ENCODE data around the gene NDUFAF2. TPM values are rescaled to one million over a fixed set of nuclear protein-coding genes. Genes with fewer than 3 reads are reported as not detected.

NDUFAF2 gene
- total RNA-seq, 1 donor from 2014 or later: 32.3 TPM

DNA sequence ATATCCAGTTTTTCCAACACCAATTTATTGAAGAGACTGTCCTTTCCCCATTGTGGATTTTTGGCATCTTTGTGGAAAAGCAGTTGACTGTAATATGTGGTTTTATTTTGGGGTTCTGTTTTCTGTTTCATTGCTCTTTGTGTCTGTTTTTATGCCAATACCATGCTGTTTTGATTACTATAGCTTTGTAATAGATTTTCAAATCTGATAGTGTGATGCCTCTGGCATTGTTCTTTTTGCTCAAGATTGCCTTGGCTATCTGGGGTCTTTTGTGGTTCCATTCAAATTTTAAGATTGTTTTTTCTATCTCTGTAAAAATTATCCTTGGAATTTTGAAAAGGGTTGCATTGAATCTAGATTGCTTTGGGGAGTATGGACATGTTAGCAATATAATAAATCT, 99.5 kb downstream of the NDUFAF2 start:
- no peak for TF ChIP-seq CTCF (conservative IDR thresholded peaks at IDR 0.05; ENCODE audit: low read depth, low read length)
- H3K4me3 ChIP-seq (ENCODE audit: low read depth, low read length): no peak overlapping the region
- no peak for DNase-seq (ENCODE audit: low read depth)

- DNase-seq (ENCODE audit: low read depth): no peak
- TF ChIP-seq CTCF (conservative IDR thresholded peaks at IDR 0.05; ENCODE audit: low read depth, low read length): no peak
- no peak overlapping the region for H3K4me3 ChIP-seq (ENCODE audit: low read depth, low read length)
These were observed 102.3 kb downstream of the NDUFAF2 start for GRCh38 chr5:61047346-61047745.

- no peak for TF ChIP-seq CTCF (conservative IDR thresholded peaks at IDR 0.05; ENCODE audit: low read depth, low read length)
- DNase-seq (ENCODE audit: low read depth): peak; percentile 75
- no peak overlapping the region for H3K4me3 ChIP-seq (ENCODE audit: low read depth, low read length)
These were observed 103.5 kb downstream of the NDUFAF2 start for GRCh38 chr5:61048534-61048933.

DNA sequence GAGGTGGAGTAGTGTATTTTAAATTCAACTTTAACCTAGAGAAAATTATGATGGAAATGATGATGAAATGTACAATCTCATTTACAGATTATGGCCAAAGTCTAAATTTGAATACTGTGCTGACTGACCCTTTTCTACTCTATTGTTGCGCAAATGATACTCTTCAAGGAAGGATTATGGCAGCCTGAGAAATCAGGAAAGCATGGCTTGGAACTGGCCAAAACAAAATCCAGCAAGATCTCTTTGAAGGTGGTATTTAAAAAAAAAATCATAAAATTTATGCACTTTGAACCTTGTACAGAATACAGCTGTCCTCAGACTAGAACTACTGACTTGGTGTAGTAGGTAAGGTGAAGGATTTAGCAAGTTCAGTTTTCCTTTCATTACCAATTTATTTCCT, 105.3 kb downstream of the NDUFAF2 start:
- DNase-seq (ENCODE audit: low read depth): no peak
- no peak overlapping the region for H3K4me3 ChIP-seq (ENCODE audit: low read depth, low read length)
- no peak for TF ChIP-seq CTCF (conservative IDR thresholded peaks at IDR 0.05; ENCODE audit: low read depth, low read length)

DNA sequence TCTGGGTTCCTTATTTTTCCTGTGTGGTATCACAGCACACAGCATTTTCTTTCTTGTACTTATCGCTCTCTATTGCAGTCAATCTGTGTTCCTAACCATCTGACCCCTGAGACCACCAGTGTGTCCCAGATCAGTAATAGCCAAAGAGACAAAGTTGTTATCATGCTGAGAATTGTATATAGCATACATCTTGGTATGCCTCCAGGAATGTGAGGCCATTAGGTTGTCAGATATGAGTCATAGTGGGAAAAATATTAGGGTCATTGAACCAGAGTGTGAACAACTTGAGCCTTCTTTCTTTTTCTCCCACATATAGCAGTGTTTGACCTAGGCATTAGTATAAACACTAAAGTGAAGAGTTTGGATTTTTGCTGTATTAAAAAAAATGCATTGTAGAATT, 106.3 kb downstream of the NDUFAF2 start:
- no peak for TF ChIP-seq CTCF (conservative IDR thresholded peaks at IDR 0.05; ENCODE audit: low read depth, low read length)
- DNase-seq (ENCODE audit: low read depth): peak; percentile 53
- H3K4me3 ChIP-seq (ENCODE audit: low read depth, low read length): no peak overlapping the region

DNA sequence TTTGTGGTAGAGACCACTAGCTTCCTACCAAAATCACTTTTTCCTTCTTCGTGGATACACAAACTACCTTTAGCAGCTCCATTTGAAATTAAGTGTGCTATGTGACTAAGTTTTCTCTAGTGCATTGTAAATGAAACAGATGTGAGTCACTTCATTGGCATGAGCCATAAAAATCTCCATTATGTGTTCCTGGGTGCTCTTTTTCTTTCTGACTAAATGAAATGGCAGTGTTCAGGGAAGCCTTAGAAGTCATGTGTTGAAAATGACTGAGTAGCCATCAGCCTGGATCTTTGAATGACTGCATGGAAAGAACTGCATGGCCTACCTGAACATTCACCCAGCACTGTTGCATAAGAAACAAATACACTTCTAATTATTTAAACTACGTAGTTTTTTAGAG, 107.9 kb downstream of the NDUFAF2 start:
- TF ChIP-seq CTCF (conservative IDR thresholded peaks at IDR 0.05; ENCODE audit: low read depth, low read length): no peak

GRCh38 chr5:61053937-61054336, 108.9 kb downstream of the NDUFAF2 start:
- DNase-seq (ENCODE audit: low read depth): peak; percentile 52
- no peak for TF ChIP-seq CTCF (conservative IDR thresholded peaks at IDR 0.05; ENCODE audit: low read depth, low read length)

More for the DNA sequence above, 107.9 kb downstream of the NDUFAF2 start:
- DNase-seq (ENCODE audit: low read depth): peak; percentile 95
- no peak overlapping the region for H3K4me3 ChIP-seq (ENCODE audit: low read depth, low read length)

More at GRCh38 chr5:61053937-61054336, 108.9 kb downstream of the NDUFAF2 start:
- no peak overlapping the region for H3K4me3 ChIP-seq (ENCODE audit: low read depth, low read length)
